ENCODE data around the gene SF3B2. TPM values are rescaled to one million over a fixed set of nuclear protein-coding genes. Genes with fewer than 3 reads are reported as not detected.
A peak's percentile ranks its signal among the peaks of the same experiment; 100 is the strongest.
"Not testable (repeated sequence)": the region's sequence is repeated elsewhere in the genome, so short reads cannot be mapped to it uniquely, and the experiment has no call there.

Gene SF3B2
- total RNA-seq, 2 experiments from 2014 or later, result 185 to 260 TPM

DNA sequence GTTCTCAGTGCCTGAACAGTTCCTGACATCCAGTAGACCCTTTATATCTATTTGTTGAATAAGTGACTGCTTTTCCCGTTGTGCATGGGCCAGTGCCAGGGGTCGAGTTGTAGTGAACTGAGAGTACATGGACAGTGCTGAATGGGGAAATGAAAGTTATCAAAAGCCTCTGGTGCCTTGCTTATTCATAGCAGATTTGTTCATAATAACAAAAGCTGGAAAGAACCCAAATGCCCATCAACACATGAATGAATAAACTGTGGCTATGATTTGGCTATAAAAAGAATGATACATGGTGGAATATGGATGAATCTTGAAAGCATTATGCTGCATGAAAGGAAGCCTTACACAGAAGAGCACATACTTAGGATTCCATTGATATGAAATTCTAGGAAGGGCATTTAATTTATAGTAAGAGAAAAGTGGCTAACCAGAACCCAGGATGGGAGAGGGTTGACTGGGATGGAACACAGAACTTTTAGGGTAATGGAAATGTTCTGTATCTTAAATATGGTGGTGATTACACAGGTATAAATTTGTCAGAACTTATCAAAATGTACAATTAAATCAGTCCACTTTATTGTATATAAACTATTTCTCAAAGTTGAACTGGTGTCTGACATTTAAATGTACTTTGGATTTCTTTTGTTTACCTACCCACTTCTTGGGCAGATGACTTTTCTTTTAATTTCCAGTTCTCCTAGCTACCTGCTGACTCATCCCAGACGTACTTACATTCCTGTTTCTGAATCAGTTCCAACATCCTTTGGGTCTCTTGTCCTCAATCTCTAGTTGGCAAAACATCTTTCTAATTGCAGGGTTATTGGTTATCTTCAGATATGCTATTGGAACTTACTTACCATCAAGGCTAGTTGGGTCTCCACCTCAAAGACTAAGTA lies 60.7 kb downstream of the SF3B2 start:
- peaks cover 67% of the 10 kb centered on the region for H3K4me1 ChIP-seq (ENCODE audit: insufficient read depth, low read length, poor library complexity, severe bottlenecking)
- H3K27ac ChIP-seq (ENCODE audit: low read depth, low read length, poor library complexity, severe bottlenecking), result peak overlapping the region; percentile 53
- no TSS peak for BruUV-seq (replicated peaks)
- ChIA-PET CTCF (ENCODE audit: unreplicated experiment) (no interaction called here), POLR2A (interaction anchor here (1.0 to 4.0 kb wide), 5 partner anchors 11 to 32 kb away, joined by 4 to 48 read pairs (median 6); no protein-coding TSS in a partner anchor)
- peak; percentile 53 for DNase-seq (ENCODE audit: low spot score)
- intact Hi-C loops (cut with micrococcal nuclease; ENCODE audit: unreplicated experiment), result no loop called here
- peaks cover 16% of the 10 kb centered on the region; the same call in 1 of the 2 replicates for H3K79me2 ChIP-seq (ENCODE audit: insufficient read depth, low read depth, low read length)
- H3K4me2 ChIP-seq (ENCODE audit: low read length), result peak overlapping the region; percentile 61
- H2AFZ ChIP-seq (ENCODE audit: low read length), result peak overlapping the region; percentile 77; the same call in 1 of the 2 replicates
- peak overlapping the region; percentile 56 for H3K4me3 ChIP-seq (ENCODE audit: low read depth, low read length, poor library complexity, severe bottlenecking)
- no peaks in the 10 kb centered on the region for H4K20me1 ChIP-seq (ENCODE audit: insufficient read depth, low read length)
- H3K9me3 ChIP-seq (ENCODE audit: low read length), result no peaks in the 10 kb centered on the region
- no peak for TF ChIP-seq EZH2phosphoT487 (IDR thresholded peaks at IDR 0.05; ENCODE audit: borderline replicate concordance, low read depth, low read length)
- TF ChIP-seq CTCF (conservative IDR thresholded peaks at IDR 0.05; ENCODE audit: low read length), result no peak
- no peaks in the 10 kb centered on the region for H3K36me3 ChIP-seq (ENCODE audit: insufficient read depth, low read length)
- H3K9me2 ChIP-seq (ENCODE audit: insufficient read depth, low read length), result no peaks in the 10 kb centered on the region

DNA sequence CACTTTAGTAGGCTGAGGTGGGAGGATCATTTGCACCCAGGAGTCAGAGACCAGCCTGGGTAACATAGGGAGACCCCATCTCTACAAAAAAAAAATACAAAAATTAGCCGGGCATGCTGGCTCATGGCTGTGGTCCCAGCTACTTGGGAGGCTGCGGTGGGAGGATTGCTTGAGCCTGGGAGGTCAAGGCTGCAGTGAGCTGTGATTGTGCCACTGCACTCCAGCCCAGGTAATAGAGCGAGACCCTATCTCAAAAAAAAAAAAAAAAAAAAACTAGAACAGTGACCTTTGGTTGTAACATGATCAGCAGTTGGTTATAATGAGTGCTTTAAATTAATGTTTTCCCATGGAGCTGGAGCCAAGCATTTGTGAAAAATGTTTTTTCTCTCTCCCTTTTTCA lies 62.8 kb downstream of the SF3B2 start:
- intact Hi-C loops (cut with micrococcal nuclease; ENCODE audit: unreplicated experiment); BruUV-seq (replicated peaks): not testable (repeated sequence)

DNA sequence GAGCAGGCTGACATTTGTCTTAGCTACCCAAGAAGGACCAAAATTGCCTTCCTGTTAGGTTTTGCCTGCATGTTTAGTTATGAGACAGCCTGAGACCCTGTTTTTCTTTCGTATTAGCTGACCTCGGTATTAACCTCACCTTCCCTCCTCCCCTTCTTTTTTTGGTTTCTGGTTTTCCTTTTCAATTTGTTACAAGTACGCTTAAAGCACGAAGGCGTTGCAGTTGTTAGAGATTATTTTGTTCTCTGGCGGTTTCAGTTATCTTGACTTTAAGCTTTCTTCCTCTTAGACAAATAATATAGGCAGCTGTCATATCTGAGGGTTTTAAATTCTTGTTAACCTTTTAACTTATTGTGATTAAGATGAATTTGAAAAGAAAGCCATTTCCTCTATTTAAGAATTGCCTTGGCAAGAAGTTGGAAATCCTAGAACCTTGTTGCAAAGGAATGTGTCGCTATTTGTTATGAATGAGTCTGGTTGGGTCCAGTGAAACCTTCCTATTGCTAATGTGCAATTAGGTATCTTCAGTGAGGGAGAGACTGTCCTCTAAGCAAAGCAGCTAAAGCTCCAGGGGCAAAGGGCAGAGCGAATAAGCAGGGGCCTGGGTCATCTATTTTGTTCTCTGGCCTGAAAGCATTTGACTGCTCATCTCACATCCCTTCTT lies 63.6 kb downstream of the SF3B2 start:
- ChIA-PET POLR2A (interaction anchor here (0.6 to 4.0 kb wide), 12 partner anchors 8 to 239 kb away, joined by 3 to 48 read pairs (median 4); no protein-coding TSS in a partner anchor), CTCF (ENCODE audit: unreplicated experiment) (interaction anchor here (1.5 kb wide), 1 partner anchor 71 kb away, joined by 4 read pairs; no protein-coding TSS in a partner anchor)
- Histone ChIP-seq H3K4me3 (ENCODE audit: low read depth, low read length, poor library complexity, severe bottlenecking) (peak overlapping the region; percentile 50), H2AFZ (ENCODE audit: low read length) (peak overlapping the region; percentile 22; the same call in 1 of the 2 replicates), H3K9me2 (ENCODE audit: insufficient read depth, low read length) (no peaks in the 10 kb centered on the region), H3K27ac (ENCODE audit: low read depth, low read length, poor library complexity, severe bottlenecking) (peak overlapping the region; percentile 53), H3K4me2 (ENCODE audit: low read length) (peak overlapping the region; percentile 61), H3K79me2 (ENCODE audit: insufficient read depth, low read depth, low read length) (peaks cover 16% of the 10 kb centered on the region; the same call in 1 of the 2 replicates), H4K20me1 (ENCODE audit: insufficient read depth, low read length) (no peaks in the 10 kb centered on the region), H3K36me3 (ENCODE audit: insufficient read depth, low read length) (no peaks in the 10 kb centered on the region), H3K9me3 (ENCODE audit: low read length) (no peaks in the 10 kb centered on the region), H3K4me1 (ENCODE audit: insufficient read depth, low read length, poor library complexity, severe bottlenecking) (peaks cover 80% of the 10 kb centered on the region)
- DNase-seq (ENCODE audit: low spot score), result peak; percentile 48
- intact Hi-C loops (cut with micrococcal nuclease; ENCODE audit: unreplicated experiment), result no loop called here
- BruUV-seq (replicated peaks), result no TSS peak
- TF ChIP-seq EZH2phosphoT487 (IDR thresholded peaks at IDR 0.05; ENCODE audit: borderline replicate concordance, low read depth, low read length), result no peak
- no peak for TF ChIP-seq CTCF (conservative IDR thresholded peaks at IDR 0.05; ENCODE audit: low read length)

More for the DNA sequence above, 62.8 kb downstream of the SF3B2 start:
- Histone ChIP-seq H3K79me2 (ENCODE audit: insufficient read depth, low read depth, low read length) (peaks cover 16% of the 10 kb centered on the region; the same call in 1 of the 2 replicates), H3K4me3 (ENCODE audit: low read depth, low read length, poor library complexity, severe bottlenecking) (peak overlapping the region; percentile 56), H3K4me1 (ENCODE audit: insufficient read depth, low read length, poor library complexity, severe bottlenecking) (peaks cover 77% of the 10 kb centered on the region), H3K4me2 (ENCODE audit: low read length) (peak overlapping the region; percentile 61), H2AFZ (ENCODE audit: low read length) (peak overlapping the region; percentile 22; the same call in 1 of the 2 replicates), H3K27ac (ENCODE audit: low read depth, low read length, poor library complexity, severe bottlenecking) (peak overlapping the region; percentile 53)
- POLR2A ChIA-PET, result interaction anchor here (0.6 to 4.0 kb wide), 9 partner anchors 10 to 799 kb away, joined by 3 to 48 read pairs (median 4); no protein-coding TSS in a partner anchor
- H3K36me3 ChIP-seq (ENCODE audit: insufficient read depth, low read length); H3K9me3 ChIP-seq (ENCODE audit: low read length); CTCF ChIA-PET (ENCODE audit: unreplicated experiment); H4K20me1 ChIP-seq (ENCODE audit: insufficient read depth, low read length); DNase-seq (ENCODE audit: low spot score); H3K9me2 ChIP-seq (ENCODE audit: insufficient read depth, low read length): not testable (repeated sequence)

Data from OCI-LY7 (cell line).